Measurements from ENCODE around the gene FRAT1.

FRAT1 gene

GRCh38 chr10:97292097-97292861 lies 26.8 kb upstream of the FRAT1 start, which contains the start of gene ARHGAP19:
Gene ARHGAP19 (minus strand): TSS chr10:97292637. CDS start chr10:97292627, 10 bp downstream.
- Histone ChIP-seq H3K4me1 (ENCODE audit: control insufficient read depth, insufficient read depth, low read length) (no peaks in the 10 kb centered on the region), H3K27me3 (ENCODE audit: control insufficient read depth, insufficient read depth, low read length) (no peaks in the 10 kb centered on the region), H3K4me3 (ENCODE audit: low read length) (peak within 1 kb of the TSS; percentile 97), H3K27ac (ENCODE audit: low read depth, low read length) (peak within 1 kb of the TSS; percentile 88), H3K36me3 (ENCODE audit: control insufficient read depth, insufficient read depth, low read length) (no peaks in the 10 kb centered on the region), H3K9ac (ENCODE audit: low read length) (peak within 1 kb of the TSS; percentile 94)

GRCh38 chr10:97292862-97293198 lies 26.2 kb upstream of the FRAT1 start:
- no peaks in the 10 kb centered on the region for H3K36me3 ChIP-seq (ENCODE audit: control insufficient read depth, insufficient read depth, low read length)
- H3K9ac ChIP-seq (ENCODE audit: low read length) = no peak overlapping the region
- no peaks in the 10 kb centered on the region for H3K27me3 ChIP-seq (ENCODE audit: control insufficient read depth, insufficient read depth, low read length)
- no peak overlapping the region for H3K27ac ChIP-seq (ENCODE audit: low read depth, low read length)
- no peaks in the 10 kb centered on the region for H3K4me1 ChIP-seq (ENCODE audit: control insufficient read depth, insufficient read depth, low read length)
- H3K4me3 ChIP-seq (ENCODE audit: low read length) = no peak overlapping the region

- H3K4me1 ChIP-seq (ENCODE audit: control insufficient read depth, insufficient read depth, low read length) = no peaks in the 10 kb centered on the region
- H3K27me3 ChIP-seq (ENCODE audit: control insufficient read depth, insufficient read depth, low read length) = no peaks in the 10 kb centered on the region
- H3K27ac ChIP-seq (ENCODE audit: low read depth, low read length) = no peak overlapping the region
- H3K4me3 ChIP-seq (ENCODE audit: low read length) = no peak overlapping the region
- H3K36me3 ChIP-seq (ENCODE audit: control insufficient read depth, insufficient read depth, low read length) = no peaks in the 10 kb centered on the region
- H3K9ac ChIP-seq (ENCODE audit: low read length) = no peak overlapping the region
Observed at GRCh38 chr10:97297556-97298222, 21.4 kb upstream of the FRAT1 start.

- Histone ChIP-seq H3K9ac (ENCODE audit: low read length) (no peak overlapping the region), H3K27ac (ENCODE audit: low read depth, low read length) (no peak overlapping the region), H3K36me3 (ENCODE audit: control insufficient read depth, insufficient read depth, low read length) (no peaks in the 10 kb centered on the region), H3K4me1 (ENCODE audit: control insufficient read depth, insufficient read depth, low read length) (no peaks in the 10 kb centered on the region), H3K4me3 (ENCODE audit: low read length) (no peak overlapping the region), H3K27me3 (ENCODE audit: control insufficient read depth, insufficient read depth, low read length) (no peaks in the 10 kb centered on the region)
Observed at GRCh38 chr10:97298223-97298571, 20.9 kb upstream of the FRAT1 start.

- H3K9ac ChIP-seq (ENCODE audit: low read length) = no peak overlapping the region
- H3K27me3 ChIP-seq (ENCODE audit: control insufficient read depth, insufficient read depth, low read length) = no peaks in the 10 kb centered on the region
- no peaks in the 10 kb centered on the region for H3K36me3 ChIP-seq (ENCODE audit: control insufficient read depth, insufficient read depth, low read length)
- no peak overlapping the region for H3K4me3 ChIP-seq (ENCODE audit: low read length)
- no peak overlapping the region for H3K27ac ChIP-seq (ENCODE audit: low read depth, low read length)
- H3K4me1 ChIP-seq (ENCODE audit: control insufficient read depth, insufficient read depth, low read length) = no peaks in the 10 kb centered on the region
Observed at GRCh38 chr10:97300980-97301379, 18.1 kb upstream of the FRAT1 start.

GRCh38 chr10:97302088-97302791 lies 16.8 kb upstream of the FRAT1 start:
- Histone ChIP-seq H3K4me3 (ENCODE audit: low read length) (no peak overlapping the region), H3K27me3 (ENCODE audit: control insufficient read depth, insufficient read depth, low read length) (no peaks in the 10 kb centered on the region), H3K27ac (ENCODE audit: low read depth, low read length) (no peak overlapping the region), H3K36me3 (ENCODE audit: control insufficient read depth, insufficient read depth, low read length) (no peaks in the 10 kb centered on the region), H3K4me1 (ENCODE audit: control insufficient read depth, insufficient read depth, low read length) (no peaks in the 10 kb centered on the region), H3K9ac (ENCODE audit: low read length) (no peak overlapping the region)

- Histone ChIP-seq H3K27me3 (ENCODE audit: control insufficient read depth, insufficient read depth, low read length) (no peaks in the 10 kb centered on the region), H3K27ac (ENCODE audit: low read depth, low read length) (no peak overlapping the region), H3K4me3 (ENCODE audit: low read length) (no peak overlapping the region), H3K36me3 (ENCODE audit: control insufficient read depth, insufficient read depth, low read length) (no peaks in the 10 kb centered on the region), H3K4me1 (ENCODE audit: control insufficient read depth, insufficient read depth, low read length) (no peaks in the 10 kb centered on the region), H3K9ac (ENCODE audit: low read length) (no peak overlapping the region)
Observed at GRCh38 chr10:97307441-97307840, 11.6 kb upstream of the FRAT1 start.

GRCh38 chr10:97307866-97308780 lies 10.9 kb upstream of the FRAT1 start:
- no peaks in the 10 kb centered on the region for H3K36me3 ChIP-seq (ENCODE audit: control insufficient read depth, insufficient read depth, low read length)
- H3K9ac ChIP-seq (ENCODE audit: low read length) = no peak overlapping the region
- no peaks in the 10 kb centered on the region for H3K27me3 ChIP-seq (ENCODE audit: control insufficient read depth, insufficient read depth, low read length)
- H3K4me1 ChIP-seq (ENCODE audit: control insufficient read depth, insufficient read depth, low read length) = no peaks in the 10 kb centered on the region
- no peak overlapping the region for H3K4me3 ChIP-seq (ENCODE audit: low read length)
- H3K27ac ChIP-seq (ENCODE audit: low read depth, low read length) = no peak overlapping the region

- H3K4me1 ChIP-seq (ENCODE audit: control insufficient read depth, insufficient read depth, low read length) = no peaks in the 10 kb centered on the region
- H3K9ac ChIP-seq (ENCODE audit: low read length) = no peak overlapping the region
- H3K27ac ChIP-seq (ENCODE audit: low read depth, low read length) = no peak overlapping the region
- no peaks in the 10 kb centered on the region for H3K27me3 ChIP-seq (ENCODE audit: control insufficient read depth, insufficient read depth, low read length)
- no peaks in the 10 kb centered on the region for H3K36me3 ChIP-seq (ENCODE audit: control insufficient read depth, insufficient read depth, low read length)
- H3K4me3 ChIP-seq (ENCODE audit: low read length) = no peak overlapping the region
Observed at GRCh38 chr10:97311111-97311626, 7.9 kb upstream of the FRAT1 start.

GRCh38 chr10:97312897-97313296 lies 6.2 kb upstream of the FRAT1 start:
- Histone ChIP-seq H3K4me3 (ENCODE audit: low read length) (no peak overlapping the region), H3K27me3 (ENCODE audit: control insufficient read depth, insufficient read depth, low read length) (no peaks in the 10 kb centered on the region), H3K4me1 (ENCODE audit: control insufficient read depth, insufficient read depth, low read length) (no peaks in the 10 kb centered on the region), H3K9ac (ENCODE audit: low read length) (no peak overlapping the region), H3K27ac (ENCODE audit: low read depth, low read length) (no peak overlapping the region), H3K36me3 (ENCODE audit: control insufficient read depth, insufficient read depth, low read length) (no peaks in the 10 kb centered on the region)

GRCh38 chr10:97314671-97315070 lies 4.4 kb upstream of the FRAT1 start:
- H3K27me3 ChIP-seq (ENCODE audit: control insufficient read depth, insufficient read depth, low read length) = no peaks in the 10 kb centered on the region
- H3K4me3 ChIP-seq (ENCODE audit: low read length) = no peak overlapping the region
- no peak overlapping the region for H3K9ac ChIP-seq (ENCODE audit: low read length)
- H3K36me3 ChIP-seq (ENCODE audit: control insufficient read depth, insufficient read depth, low read length) = no peaks in the 10 kb centered on the region
- no peak overlapping the region for H3K27ac ChIP-seq (ENCODE audit: low read depth, low read length)
- H3K4me1 ChIP-seq (ENCODE audit: control insufficient read depth, insufficient read depth, low read length) = no peaks in the 10 kb centered on the region
